HG02870 (cell line): ENCODE data around the gene VWA8.
A peak's percentile ranks its signal among the peaks of the same experiment; 100 is the strongest.
"Not testable (repeated sequence)": the region's sequence is repeated elsewhere in the genome, so short reads cannot be mapped to it uniquely, and the experiment has no call there.

Source experiments
- ATAC-seq: cut with Tn5 transposase; IDR thresholded peaks from one replicate; pipeline ENCODE4 v1.9.1; 2021; ENCODE audit warnings: mild to moderate bottlenecking, moderate library complexity; ENCODE audit not compliant: unreplicated experiment

VWA8 gene

DNA sequence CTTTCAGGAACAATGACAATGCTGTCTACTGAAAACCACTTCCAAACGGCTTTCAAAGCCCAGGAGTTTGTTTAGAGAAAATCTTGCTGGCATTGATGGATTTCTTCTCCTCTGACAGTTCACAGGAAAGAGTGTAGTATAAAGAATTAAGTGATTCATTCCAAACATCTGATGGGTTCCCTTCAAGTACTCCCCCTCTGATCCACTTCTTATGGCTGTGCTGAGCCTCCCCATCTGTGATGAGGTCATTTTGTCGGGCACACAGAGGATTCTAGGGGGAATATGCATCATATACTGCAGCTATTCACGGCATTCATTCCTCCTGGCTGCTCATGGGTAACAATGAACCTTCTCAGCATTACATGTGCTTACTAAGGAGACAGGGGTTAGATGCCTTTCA is 395.7 kb downstream of the VWA8 start:
- no peak for ATAC-seq

DNA sequence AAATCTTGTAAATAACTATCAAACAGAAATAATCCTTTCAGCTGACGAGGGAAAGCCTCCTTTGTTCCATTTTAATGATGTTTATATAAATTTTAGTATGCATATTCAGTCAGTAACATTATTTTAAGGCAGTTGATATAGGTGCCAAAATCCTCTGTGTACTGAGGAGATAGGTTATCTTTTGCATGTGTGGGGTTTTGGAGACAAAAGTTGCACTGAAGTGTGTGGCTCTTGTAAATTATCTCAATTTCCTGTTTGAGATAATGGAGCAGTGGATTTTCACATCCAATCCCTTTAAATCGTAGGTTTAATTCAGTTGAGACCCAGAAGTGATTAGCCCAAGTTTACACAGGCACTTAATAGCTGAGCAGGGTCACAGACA is 396.9 kb downstream of the VWA8 start:
- no peak for ATAC-seq

DNA sequence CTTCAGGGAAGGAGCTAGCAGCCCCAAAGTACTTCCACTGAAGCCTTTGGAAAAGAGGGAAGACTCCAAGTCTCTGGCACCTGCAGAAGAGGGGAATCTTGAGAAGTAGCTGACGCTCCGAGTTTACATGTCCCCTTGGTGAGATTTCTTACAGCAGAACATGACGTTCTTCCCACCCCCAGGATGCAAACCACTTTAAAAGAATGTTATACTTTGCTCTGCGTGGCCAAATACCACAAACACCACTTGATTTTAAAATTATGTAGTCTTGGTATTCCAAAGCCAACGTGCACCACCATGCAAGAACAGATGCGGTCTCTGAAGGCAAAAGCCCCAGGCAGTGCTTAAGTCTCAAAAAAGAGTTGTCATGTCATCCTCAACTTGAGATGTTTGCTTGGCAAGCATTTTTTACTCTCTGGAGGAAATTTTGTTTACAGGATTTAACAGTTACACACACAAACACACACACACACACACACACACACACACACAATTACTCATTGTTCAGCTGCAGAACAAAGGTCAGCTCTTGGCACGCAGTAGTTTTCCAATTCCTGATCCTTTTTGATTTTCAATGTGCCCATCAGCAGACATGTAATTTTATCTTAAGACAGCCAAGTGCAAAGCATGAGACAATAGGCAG is 397.4 kb downstream of the VWA8 start:
- no peak for ATAC-seq

DNA sequence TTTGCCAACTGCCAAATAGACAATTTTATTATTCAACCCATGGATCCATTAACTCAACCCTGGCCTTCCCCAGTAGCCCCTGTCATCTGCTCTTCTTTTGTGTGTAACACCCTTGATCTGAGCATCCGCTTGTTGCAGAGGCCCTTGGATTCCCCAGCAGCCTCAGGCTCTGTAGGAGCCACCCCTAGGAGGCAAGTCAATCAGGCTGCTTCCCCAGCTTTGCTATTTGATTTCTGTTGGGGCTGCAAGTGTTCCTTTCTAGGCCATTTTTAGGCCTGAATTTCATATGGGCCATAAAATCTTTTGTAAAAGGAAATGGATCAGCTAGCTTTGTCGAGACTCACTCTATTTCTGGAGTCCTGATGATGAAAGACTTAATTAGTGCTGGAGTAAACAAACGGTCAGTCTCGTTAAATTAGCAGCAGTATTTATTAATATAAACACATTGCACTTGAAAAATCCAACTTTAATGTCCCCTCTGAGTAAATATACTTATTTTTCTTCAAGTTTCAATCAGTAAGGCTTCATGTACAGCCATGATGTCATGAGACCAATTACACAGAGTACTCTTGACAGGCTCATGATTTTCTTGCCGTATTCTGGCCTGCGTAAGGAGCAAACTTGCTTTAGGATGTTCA is 398.2 kb downstream of the VWA8 start:
- no peak for ATAC-seq

DNA sequence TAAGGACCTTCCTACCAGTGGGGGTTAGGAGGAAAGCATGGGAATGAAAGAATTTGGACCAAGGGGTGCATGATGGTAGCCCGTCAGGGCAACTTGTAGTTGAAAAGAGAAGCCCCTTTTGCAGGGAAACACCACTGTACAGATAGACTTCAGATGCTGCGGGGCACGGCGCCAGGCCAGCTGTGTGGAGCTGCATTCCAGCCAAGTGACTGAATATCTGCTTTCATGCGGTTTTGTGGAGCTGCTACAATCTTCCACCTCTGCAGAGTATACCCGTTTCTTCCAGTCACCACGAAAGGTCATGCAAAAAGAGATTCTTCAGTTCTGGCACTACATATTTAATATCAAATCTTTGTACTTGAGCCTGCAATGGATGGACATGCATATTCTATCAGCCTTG is 398.8 kb downstream of the VWA8 start:
- no peak for ATAC-seq

DNA sequence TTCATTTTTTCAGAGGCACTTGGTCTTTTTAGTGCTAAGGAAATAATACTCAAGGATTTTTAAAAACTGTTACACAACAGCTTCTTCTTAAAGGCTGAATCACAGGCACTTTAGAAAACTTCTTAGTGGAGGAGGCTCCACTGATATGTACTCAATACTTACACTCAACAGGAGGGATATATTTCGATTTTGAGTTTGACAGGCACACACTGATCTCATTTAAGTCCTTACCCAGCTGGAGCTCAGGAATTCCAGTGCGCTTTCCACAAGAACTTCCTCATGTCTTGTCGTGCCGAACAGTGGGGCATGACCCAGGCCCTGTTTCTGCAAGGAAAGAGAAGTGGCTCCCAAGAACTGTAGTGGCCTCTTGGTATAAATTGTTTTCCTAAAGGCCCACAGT is 399.7 kb downstream of the VWA8 start:
- ATAC-seq = no peak

DNA sequence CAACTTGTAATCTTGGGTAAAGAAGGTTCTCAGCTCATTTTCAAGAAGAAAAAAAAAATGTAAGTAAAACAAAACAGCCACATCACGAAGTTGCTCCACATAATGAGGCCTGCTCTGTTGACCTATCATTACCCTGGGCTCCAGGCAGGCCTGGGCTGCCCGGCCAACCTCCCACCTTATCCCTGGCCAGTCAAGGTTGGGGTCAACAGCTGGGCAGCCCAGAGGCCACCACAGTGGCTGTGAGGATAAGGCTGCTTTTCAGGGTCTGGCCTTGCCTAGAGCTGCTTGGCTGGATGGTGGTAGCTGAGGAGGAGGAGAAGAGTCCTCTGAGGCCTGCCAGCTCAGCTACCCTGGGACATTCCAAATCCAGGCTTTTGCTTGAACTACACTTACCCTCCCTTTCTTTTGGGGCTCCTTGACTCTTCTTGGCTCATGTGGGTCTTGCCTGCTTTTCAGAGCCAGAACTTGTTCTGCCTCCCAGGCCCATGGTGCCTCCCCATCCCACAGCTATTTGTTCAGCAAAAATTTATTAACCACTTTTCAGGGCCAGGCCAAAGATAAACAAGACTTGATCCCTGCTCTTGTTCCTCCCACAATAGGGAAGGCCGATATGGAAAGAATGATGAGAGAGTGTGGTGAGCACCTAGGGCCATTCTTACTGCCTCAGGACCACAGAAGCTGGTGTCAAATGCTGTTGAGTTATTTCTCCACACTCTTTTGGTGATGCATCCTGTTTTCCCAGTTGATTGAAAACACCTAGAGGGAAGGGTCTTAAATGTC is 401.9 kb downstream of the VWA8 start:
- ATAC-seq = no peak

DNA sequence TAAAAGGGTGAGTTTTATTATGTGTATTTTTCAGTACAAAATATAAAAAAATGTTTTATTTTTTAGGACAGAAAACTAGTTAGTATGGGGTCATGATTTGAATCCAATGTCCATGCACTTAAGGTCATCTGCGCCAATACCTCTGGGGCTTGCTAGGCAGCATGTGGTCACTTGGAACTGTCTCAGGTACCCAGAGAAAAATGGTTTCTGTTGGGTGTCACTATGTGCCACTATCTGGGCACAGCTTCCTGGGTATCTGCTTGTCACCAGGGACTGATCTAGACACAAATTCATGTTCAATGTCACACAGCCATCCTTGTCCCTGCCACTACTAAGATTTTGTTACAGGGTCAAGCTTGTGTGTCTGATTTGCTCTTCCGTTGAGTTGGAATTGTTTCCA is 403.2 kb downstream of the VWA8 start:
- no peak for ATAC-seq

DNA sequence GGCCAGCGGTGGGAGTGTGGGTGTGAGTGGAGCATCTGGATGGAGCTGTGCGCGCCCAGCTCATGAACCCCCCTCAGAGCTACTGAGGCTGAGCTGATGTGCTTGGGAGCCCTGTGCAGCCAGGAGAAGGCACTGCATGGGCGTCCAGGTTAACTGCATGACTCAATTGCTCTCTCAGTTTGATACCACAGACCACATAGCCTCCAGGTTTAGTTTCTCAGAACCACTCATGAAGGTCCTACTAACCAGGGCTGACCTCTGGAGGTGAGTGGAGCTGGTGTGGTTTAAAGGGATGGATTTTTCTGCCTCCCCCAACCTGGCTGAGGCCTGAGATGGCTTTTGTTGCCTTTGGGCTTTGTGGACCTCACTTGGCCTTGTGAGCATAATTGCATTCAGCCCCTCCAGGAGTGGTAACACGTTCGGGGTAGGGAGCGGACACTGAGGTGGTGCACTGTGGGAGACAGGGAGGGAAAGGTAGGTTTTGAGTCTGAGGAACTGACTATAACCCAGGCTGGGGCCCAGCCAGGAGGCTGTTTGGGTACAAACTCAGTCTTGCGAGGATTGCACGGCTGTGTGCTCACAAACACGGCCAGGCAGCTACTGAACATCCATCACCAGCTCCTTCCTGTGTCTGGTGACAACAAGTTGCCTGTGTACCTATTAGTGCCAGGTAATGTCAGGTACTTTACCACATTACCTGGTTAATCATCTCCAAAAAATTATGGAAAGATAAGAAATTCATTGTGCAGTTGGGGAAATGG is 406.1 kb downstream of the VWA8 start:
- peak; percentile 95 for ATAC-seq

DNA sequence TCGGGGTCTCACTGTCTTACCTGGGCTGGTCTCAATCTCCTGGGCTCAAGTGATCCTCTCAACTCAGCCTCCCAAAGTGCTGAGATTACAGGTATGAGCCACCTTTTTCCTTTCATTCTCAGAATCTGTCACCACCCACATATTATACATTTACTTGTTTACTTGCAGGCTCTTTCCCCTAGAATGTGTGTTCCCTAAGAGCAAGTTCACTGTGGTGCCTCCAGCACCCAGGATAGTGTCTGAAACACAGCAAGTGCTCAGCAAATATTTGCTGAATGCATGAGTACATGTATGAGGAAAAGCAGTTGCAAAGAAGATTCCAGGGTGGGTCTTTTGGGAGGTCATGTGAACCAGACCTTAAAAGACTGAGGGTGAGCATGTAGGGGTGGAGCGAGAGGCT is 406.7 kb downstream of the VWA8 start:
- no peak for ATAC-seq

DNA sequence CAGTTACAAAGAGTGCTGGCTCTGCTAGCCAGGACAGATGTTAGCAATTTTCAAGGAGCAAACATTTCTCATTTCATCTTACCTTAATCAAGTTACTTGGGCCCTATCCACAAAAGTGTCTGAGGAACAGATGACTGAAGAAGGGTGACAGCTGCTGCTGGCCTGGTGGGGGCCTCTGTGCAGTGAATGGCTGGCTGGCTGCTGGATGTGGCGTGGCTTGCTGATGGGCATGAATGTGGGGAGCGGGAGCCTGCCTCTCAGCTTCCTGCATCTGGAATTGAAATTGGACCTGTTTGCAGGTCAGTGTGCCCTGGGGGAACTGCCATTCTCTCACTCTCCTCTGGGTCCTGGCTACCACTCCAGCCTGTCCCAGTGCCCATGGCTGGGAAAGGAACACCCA is 408.9 kb downstream of the VWA8 start:
- ATAC-seq = no peak

DNA sequence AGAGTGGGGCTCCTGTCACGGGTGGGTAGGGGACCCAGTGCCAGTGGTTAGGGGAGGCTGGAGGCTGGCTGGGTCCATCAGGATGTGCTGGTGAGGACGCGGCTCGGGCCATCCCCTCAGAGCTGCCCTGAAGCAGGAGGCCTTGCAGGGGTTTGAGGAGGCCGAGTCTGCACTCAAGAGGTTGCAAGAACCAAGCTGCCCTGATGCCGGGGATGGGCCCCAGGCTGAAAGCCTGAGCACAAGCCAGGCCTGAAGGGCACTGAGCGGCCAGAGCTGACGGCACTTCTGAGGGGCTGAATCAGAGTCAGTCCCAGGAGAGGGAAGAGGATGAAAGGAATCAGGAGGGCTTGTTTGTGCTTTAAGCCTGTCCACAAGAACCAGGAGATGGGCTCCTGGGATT is 410.6 kb downstream of the VWA8 start:
- ATAC-seq = no peak

DNA sequence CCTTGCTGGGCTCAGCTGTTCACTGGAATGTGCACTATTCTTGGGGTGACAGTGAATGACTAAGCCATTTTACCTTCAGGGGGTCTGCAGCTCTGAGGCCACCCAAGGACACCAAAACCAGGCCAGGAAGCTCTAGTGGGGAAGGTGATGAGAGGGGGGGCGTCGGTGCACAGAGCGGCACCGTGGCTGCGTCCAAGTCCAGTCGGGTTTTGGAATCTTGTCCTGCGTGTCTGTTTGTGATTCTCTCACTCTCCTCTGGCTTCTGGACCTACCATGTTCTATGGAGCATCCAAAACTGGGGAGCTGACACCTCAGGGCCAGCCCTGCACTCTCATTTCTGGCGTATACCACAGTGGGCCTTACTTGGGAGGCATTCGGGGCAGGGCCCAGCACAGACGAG is 411.4 kb downstream of the VWA8 start:
- no peak for ATAC-seq

DNA sequence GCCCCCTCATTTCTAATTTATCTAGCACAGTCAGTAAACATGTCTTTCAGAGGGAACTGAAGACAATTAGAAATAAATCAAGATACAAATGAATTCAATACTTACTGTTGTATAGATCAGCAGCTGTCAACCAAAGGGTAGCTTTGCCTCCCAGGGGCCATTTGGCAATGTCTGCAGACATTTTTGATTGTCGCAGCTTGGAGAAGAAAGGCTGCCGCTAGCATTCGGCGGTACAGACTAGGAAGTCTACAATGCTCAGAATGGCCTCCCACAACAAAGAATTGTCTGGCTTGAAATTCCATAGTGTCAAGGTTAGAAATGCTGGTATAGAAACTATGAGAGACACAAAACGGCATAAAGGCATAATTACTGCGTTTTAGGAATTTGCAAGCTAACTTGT is 412.0 kb downstream of the VWA8 start:
- ATAC-seq = no peak

DNA sequence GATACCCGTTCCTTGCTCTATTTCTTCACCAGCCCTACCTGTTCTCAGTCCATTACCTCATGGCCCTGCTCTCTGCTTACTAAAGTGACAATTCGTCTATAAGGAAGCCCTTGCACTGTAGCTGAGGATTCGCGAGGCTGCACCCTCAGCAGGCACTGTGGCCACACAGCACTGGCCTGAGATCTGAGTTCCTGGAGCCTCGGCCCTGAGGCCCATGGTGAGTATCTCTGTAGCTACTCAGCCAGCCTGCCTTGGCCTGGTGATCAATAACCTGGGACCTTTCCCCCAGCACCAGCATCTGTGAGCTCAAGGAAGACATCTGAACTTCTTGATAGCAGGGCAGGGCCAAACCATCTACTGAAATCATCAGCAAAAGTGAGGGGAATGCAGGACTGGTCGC is 412.9 kb downstream of the VWA8 start:
- no peak for ATAC-seq

DNA sequence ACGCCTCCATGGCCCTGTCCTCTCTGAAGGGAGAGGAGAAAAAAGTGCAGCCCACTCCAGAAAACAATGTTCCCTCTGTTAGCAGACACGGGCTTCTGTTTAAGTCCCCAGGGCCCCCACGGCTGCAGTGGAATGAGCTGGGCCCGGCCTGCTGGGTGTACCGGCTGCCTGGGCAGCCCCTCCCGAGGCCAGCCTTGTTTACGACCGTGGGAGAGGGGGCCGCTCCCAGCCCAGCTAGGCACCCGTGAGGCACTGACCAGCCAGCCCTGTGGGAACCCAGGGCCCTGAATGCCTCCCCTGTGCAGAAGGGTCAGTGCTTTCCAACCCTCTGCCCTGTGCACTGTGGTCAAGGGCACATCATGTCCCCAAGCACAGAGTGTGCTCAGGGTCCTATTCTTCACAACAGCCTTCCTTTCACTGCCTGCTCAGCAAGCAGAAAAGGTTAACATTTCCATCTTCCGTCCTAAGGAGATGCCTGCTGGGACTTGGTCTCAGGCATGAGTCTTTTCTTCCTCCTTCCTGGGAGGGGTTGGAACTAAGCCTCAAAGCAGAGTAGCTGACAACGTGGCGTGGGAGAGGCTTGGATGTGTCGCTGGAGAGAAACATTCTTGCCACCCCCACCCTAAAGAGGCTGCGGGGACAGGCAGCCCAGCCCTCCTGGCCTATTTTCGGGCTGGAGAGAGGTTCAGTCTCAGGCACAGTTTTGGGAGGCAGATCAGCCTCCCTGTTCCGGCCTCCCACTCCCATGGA is 413.5 kb downstream of the VWA8 start:
- ATAC-seq = no peak

DNA sequence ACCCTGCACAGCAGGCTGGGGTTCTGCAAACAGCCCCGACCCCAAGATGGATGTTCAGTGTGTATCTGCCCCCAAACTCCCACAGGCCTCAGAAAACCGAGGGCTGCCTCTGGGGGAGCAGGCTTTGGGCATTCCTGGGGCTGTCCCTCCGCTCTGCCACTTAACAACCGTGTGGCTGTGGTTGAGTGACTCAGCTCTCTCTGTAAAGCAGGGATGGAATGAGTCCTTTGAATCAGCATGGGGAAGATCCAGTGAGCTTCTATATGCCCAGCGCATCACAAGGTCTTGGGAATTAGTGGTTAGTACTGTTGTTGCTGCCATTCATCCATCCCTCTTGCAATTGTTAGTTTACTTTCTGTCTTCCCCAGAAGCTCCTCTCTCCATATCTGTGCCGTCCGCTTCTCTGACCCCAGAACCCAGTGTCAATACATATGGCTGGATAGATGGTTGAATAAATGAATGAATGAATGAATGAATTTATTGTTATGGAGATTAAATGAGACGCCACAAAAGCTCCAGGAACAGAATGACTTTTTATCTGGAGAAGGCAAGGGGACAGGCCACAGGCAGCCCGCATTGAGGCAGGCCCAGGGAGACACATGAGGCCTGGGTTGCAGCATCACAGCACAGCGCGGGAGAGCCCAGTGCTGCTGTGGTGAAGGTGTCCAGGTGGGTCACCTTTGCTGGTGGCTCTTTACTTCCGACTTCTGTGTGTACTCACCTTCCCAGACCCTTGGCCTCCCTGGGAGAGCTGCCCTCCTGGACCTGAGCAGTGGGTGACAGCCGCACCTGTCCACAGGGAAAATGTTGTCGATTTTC is 414.3 kb downstream of the VWA8 start:
- ATAC-seq = no peak

DNA sequence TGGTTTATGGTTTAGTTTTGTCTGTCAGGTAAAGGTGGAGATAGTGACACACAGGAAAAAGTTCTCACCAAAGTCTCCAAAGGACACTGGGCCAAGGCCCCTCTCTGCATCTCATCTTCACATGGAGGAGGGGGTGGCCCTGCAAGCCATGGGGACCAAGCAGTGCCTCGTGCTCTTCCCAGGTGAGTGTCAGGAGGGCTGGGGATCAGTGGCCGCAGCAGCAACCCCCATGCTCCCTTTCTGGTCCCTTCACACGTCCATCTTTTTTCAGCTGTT is 415.5 kb downstream of the VWA8 start:
- no peak for ATAC-seq

DNA sequence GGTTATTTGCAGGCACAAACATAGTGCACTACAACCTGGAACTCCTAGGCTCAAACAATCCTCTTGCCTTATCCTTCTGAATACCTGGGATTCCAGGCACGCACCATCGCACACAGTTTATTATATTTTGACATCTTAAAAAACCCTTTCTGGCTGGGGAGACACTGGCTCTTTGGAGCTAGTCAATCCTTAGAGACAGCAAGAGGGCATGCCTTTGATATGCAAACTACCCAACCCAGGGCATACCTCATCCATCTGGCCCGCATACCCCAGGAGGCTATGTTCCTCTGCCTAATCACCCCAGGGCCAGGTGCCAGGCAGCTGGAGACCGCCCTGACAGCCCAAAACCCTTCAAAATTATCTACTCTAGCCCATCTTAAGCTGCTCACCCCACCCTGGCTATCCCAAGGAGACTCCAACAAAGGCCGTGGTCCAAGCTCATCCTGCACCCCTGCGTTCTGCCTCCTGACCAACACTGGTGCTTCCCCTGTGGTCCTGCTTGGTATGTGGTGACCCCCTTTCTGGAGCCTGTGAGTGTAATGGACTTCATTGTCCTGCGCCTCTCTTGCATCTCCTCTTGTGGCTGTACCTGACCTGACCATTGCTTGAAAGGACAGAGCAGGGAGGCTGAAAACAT is 417.1 kb downstream of the VWA8 start:
- ATAC-seq = no peak

DNA sequence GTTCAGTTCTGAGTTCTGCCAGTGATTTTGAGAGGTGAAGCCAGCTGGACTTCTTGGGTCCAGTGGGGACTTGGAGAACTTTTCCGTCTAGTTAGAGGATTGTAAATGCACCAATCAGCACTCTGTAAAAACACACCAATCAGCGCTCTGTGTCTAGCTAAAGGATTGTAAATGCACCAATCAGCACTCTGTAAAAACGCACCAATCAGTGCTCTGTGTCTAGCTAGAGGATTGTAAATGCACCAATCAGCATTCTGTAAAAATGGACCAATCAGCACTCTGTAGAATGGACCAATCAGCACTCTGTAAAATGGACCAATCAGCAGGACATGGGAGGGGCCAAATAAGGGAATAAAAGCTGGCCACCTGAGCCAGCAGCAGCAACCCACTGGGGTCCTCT is 418.1 kb downstream of the VWA8 start:
- ATAC-seq = not testable (repeated sequence)
